ENCODE data around the gene ERCC1.

Gene ERCC1

DNA sequence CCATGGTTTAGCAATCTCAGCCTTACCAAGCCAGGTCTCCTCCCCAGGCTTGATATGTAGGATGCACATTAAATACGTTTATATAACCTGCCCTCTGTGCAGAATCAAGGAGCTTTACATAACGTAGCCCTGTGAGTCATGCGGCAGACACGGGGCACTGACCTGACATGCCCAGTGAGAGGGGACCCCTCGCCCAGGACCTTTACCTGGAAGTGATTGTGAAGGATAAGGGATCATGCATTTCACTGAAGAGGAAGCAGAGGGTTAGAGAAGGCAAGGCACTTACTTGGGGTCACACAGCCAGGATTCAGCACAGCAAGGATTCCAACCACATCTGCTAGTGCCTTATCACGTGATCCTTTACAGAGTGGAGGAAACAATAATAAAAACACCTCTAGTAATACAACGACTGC lies 25.2 kb upstream of the ERCC1 start:
- no peak overlapping the region for H3K27ac ChIP-seq
- no peaks in the 10 kb centered on the region for H3K9me3 ChIP-seq (ENCODE audit: low read depth, low read length)
- TF ChIP-seq FOXP2 (optimal IDR thresholded peaks at IDR 0.05; ENCODE audit: control extremely low read depth, extremely low read length, insufficient read depth), result no peak
- no peak for TF ChIP-seq EZH2 (IDR thresholded peaks at IDR 0.05)
- TF ChIP-seq POLR2AphosphoS5 (IDR thresholded peaks at IDR 0.05; ENCODE audit: borderline replicate concordance, low read depth, low read length), result no peak
- no peak overlapping the region for H3K4me3 ChIP-seq
- no peak overlapping the region for H3K9ac ChIP-seq (ENCODE audit: insufficient read length)
- no peaks in the 10 kb centered on the region for H3K36me3 ChIP-seq (ENCODE audit: insufficient read depth, low read length)
- DNase-seq (ENCODE audit: low read depth, low spot score), result no peak

- Histone ChIP-seq H3K27ac (no peak overlapping the region), H3K4me3 (no peak overlapping the region), H3K36me3 (ENCODE audit: insufficient read depth, low read length) (no peaks in the 10 kb centered on the region), H3K9me3 (ENCODE audit: low read depth, low read length) (no peaks in the 10 kb centered on the region), H3K9ac (ENCODE audit: insufficient read length) (no peak overlapping the region)
- TF ChIP-seq FOXP2 (optimal IDR thresholded peaks at IDR 0.05; ENCODE audit: control extremely low read depth, extremely low read length, insufficient read depth), result no peak
- TF ChIP-seq POLR2AphosphoS5 (IDR thresholded peaks at IDR 0.05; ENCODE audit: borderline replicate concordance, low read depth, low read length), result no peak
- TF ChIP-seq EZH2 (IDR thresholded peaks at IDR 0.05), result no peak
- no peak for DNase-seq (ENCODE audit: low read depth, low spot score)
Observed at GRCh38 chr19:45448425-45448756, 24.7 kb upstream of the ERCC1 start.

DNA sequence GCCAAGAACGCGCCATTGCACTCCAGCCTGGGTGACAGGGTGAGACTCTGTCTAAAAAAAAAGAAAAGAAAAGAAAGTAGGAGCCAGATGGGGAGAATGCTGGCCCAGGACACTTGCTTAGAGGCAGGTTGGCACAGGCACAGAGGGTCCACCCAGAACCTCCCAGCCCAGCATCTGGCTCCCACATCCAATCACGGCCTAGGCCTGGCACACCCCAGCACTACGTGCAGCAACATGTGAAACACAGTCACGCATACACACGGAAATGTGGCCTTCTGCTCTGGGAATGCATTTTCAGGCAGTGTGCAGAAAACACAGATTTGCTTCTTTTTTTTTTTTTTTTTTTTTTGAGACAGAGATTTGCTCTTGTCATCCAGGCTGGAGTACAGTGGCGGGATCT lies 23.2 kb upstream of the ERCC1 start:
- H3K36me3 ChIP-seq (ENCODE audit: insufficient read depth, low read length), result no peaks in the 10 kb centered on the region
- no peak for DNase-seq (ENCODE audit: low read depth, low spot score)
- TF ChIP-seq POLR2AphosphoS5 (IDR thresholded peaks at IDR 0.05; ENCODE audit: borderline replicate concordance, low read depth, low read length) (no peak), EZH2 (IDR thresholded peaks at IDR 0.05) (no peak), FOXP2 (optimal IDR thresholded peaks at IDR 0.05; ENCODE audit: control extremely low read depth, extremely low read length, insufficient read depth) (no peak)
- no peaks in the 10 kb centered on the region for H3K9me3 ChIP-seq (ENCODE audit: low read depth, low read length)
- no peak overlapping the region for H3K27ac ChIP-seq
- H3K9ac ChIP-seq (ENCODE audit: insufficient read length), result no peak overlapping the region
- no peak overlapping the region for H3K4me3 ChIP-seq

DNA sequence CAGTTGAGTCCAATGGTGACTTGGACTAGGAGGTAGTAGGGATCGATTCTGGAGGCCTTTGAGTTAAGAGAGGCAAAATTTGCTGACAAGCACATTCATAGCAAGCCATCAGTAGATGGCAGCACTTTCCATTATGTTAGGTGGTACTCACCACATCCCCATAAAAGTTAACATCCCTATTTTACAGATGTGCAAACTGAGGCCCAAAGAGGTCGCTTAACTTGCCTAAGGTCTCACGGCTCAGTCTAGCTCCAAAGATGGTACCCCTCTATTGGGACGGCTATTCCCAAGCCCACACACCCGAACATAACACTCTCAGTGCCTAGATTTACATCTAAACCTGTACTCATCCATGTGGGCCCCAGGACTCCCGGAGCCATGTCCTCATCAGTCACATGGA lies 22.6 kb upstream of the ERCC1 start:
- TF ChIP-seq POLR2AphosphoS5 (IDR thresholded peaks at IDR 0.05; ENCODE audit: borderline replicate concordance, low read depth, low read length), result no peak
- no peak for TF ChIP-seq FOXP2 (optimal IDR thresholded peaks at IDR 0.05; ENCODE audit: control extremely low read depth, extremely low read length, insufficient read depth)
- TF ChIP-seq EZH2 (IDR thresholded peaks at IDR 0.05), result no peak
- Histone ChIP-seq H3K4me3 (no peak overlapping the region), H3K27ac (no peak overlapping the region), H3K36me3 (ENCODE audit: insufficient read depth, low read length) (no peaks in the 10 kb centered on the region), H3K9me3 (ENCODE audit: low read depth, low read length) (no peaks in the 10 kb centered on the region), H3K9ac (ENCODE audit: insufficient read length) (no peak overlapping the region)
- DNase-seq (ENCODE audit: low read depth, low spot score), result no peak

DNA sequence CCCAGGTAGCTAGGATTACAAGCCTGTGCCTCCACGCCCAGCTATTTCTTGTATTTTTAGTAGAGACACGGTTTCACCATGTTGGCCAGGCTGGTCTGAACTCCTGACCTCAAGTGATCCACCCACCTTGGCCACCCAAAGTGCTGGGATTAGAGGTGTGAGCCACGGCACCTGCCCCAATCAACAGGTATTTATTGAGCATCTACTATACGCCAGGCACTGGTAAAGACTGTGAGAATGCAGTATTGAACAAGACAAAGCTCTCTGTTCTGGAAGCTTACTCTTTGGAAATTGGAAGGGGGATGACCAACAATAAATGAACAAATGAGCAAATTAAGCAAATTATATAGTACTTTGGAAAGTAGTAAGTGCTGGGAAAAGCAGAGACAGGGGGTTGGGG lies 21.4 kb upstream of the ERCC1 start:
- no peaks in the 10 kb centered on the region for H3K36me3 ChIP-seq (ENCODE audit: insufficient read depth, low read length)
- no peak overlapping the region for H3K9ac ChIP-seq (ENCODE audit: insufficient read length)
- no peak for DNase-seq (ENCODE audit: low read depth, low spot score)
- no peak for TF ChIP-seq FOXP2 (optimal IDR thresholded peaks at IDR 0.05; ENCODE audit: control extremely low read depth, extremely low read length, insufficient read depth)
- no peak for TF ChIP-seq EZH2 (IDR thresholded peaks at IDR 0.05)
- TF ChIP-seq POLR2AphosphoS5 (IDR thresholded peaks at IDR 0.05; ENCODE audit: borderline replicate concordance, low read depth, low read length), result no peak
- H3K27ac ChIP-seq, result no peak overlapping the region
- no peak overlapping the region for H3K4me3 ChIP-seq
- no peaks in the 10 kb centered on the region for H3K9me3 ChIP-seq (ENCODE audit: low read depth, low read length)

- Histone ChIP-seq H3K4me3 (no peak overlapping the region), H3K9ac (ENCODE audit: insufficient read length) (no peak overlapping the region), H3K27ac (no peak overlapping the region), H3K36me3 (ENCODE audit: insufficient read depth, low read length) (no peaks in the 10 kb centered on the region), H3K9me3 (ENCODE audit: low read depth, low read length) (no peaks in the 10 kb centered on the region)
- DNase-seq (ENCODE audit: low read depth, low spot score), result no peak
- TF ChIP-seq FOXP2 (optimal IDR thresholded peaks at IDR 0.05; ENCODE audit: control extremely low read depth, extremely low read length, insufficient read depth) (no peak), POLR2AphosphoS5 (IDR thresholded peaks at IDR 0.05; ENCODE audit: borderline replicate concordance, low read depth, low read length) (no peak), EZH2 (IDR thresholded peaks at IDR 0.05) (no peak)
Observed at GRCh38 chr19:45444318-45445041, 20.8 kb upstream of the ERCC1 start.

DNA sequence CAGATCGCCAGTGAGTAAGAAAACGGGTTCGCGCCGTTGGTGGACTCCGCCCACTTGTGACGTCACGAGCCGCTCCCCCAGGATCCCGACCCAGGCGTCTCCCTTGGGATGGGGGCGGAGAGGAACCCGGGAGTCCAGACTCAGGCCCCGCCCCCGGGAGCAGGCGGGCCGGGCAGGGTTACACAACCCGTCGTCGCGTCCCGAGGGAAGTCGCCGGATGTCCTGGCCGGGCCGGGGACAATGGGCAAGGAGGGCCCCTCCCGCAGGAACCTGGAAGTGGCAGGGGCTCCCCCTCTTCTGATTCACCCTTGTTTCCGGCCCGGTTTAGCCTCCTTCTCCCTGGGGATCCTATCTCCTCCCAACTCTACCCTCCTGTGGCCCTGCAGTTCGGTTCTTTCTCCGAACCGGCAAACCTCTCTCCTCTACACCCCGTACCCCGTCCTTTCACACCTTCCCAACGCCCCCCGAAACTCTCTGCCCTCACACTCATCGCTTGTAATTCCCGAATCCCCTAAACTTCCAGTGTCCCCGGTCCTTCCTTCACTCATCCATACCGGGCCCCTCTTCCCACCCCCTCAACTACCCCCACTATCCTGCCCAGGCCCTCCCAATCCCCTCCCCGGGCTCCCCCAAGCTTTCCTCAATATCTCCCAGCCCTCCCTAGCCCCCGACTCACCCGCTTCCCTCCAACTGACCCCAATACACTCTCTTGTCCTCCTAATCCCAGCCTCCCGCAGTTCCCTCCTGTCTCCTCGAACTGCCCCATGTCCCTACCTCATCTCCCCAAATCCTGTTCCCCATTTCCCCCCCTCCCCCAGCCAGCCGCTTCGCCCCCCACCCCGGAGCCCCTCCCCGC lies 20.0 kb upstream of the ERCC1 start:
- H3K4me3 ChIP-seq, result peak overlapping the region; percentile 77
- DNase-seq (ENCODE audit: low read depth, low spot score), result no peak
- no peaks in the 10 kb centered on the region for H3K9me3 ChIP-seq (ENCODE audit: low read depth, low read length)
- H3K36me3 ChIP-seq (ENCODE audit: insufficient read depth, low read length), result no peaks in the 10 kb centered on the region
- H3K9ac ChIP-seq (ENCODE audit: insufficient read length), result no peak overlapping the region
- H3K27ac ChIP-seq, result no peak overlapping the region
- TF ChIP-seq EZH2 (IDR thresholded peaks at IDR 0.05) (no peak), FOXP2 (optimal IDR thresholded peaks at IDR 0.05; ENCODE audit: control extremely low read depth, extremely low read length, insufficient read depth) (no peak), POLR2AphosphoS5 (IDR thresholded peaks at IDR 0.05; ENCODE audit: borderline replicate concordance, low read depth, low read length) (peak; percentile 44; the same call in 1 of the 2 replicates)

- Histone ChIP-seq H3K36me3 (ENCODE audit: insufficient read depth, low read length) (no peaks in the 10 kb centered on the region), H3K27ac (no peak overlapping the region), H3K4me3 (peak overlapping the region; percentile 77), H3K9me3 (ENCODE audit: low read depth, low read length) (no peaks in the 10 kb centered on the region), H3K9ac (ENCODE audit: insufficient read length) (peak overlapping the region; percentile 33)
- TF ChIP-seq EZH2 (IDR thresholded peaks at IDR 0.05), result no peak
- TF ChIP-seq POLR2AphosphoS5 (IDR thresholded peaks at IDR 0.05; ENCODE audit: borderline replicate concordance, low read depth, low read length), result no peak
- TF ChIP-seq FOXP2 (optimal IDR thresholded peaks at IDR 0.05; ENCODE audit: control extremely low read depth, extremely low read length, insufficient read depth), result no peak
- no peak for DNase-seq (ENCODE audit: low read depth, low spot score)
Observed at GRCh38 chr19:45442778-45443461, 19.2 kb upstream of the ERCC1 start.

Measured in SK-N-MC (cell line).